ENCODE results near the gene MYO5B.

MYO5B gene

GRCh38 chr18:49842656-49843055 is 352.3 kb downstream of the MYO5B start:
- DNase-seq (no peak), ATAC-seq (ENCODE audit: insufficient read depth, low read depth) (no peak)
- TF ChIP-seq, protein P1, sequence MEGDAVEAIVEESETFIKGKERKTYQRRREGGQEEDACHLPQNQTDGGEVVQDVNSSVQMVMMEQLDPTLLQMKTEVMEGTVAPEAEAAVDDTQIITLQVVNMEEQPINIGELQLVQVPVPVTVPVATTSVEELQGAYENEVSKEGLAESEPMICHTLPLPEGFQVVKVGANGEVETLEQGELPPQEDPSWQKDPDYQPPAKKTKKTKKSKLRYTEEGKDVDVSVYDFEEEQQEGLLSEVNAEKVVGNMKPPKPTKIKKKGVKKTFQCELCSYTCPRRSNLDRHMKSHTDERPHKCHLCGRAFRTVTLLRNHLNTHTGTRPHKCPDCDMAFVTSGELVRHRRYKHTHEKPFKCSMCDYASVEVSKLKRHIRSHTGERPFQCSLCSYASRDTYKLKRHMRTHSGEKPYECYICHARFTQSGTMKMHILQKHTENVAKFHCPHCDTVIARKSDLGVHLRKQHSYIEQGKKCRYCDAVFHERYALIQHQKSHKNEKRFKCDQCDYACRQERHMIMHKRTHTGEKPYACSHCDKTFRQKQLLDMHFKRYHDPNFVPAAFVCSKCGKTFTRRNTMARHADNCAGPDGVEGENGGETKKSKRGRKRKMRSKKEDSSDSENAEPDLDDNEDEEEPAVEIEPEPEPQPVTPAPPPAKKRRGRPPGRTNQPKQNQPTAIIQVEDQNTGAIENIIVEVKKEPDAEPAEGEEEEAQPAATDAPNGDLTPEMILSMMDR (IDR thresholded peaks at IDR 0.05; ENCODE audit: borderline replicate concordance, extremely low read depth, low read length, poor library complexity, severe bottlenecking) = no peak
- TF ChIP-seq EZH2 (IDR thresholded peaks at IDR 0.05; ENCODE audit: borderline replicate concordance, low read depth, low read length, severe bottlenecking) = no peak
- Histone ChIP-seq H3K9me3 (ENCODE audit: insufficient read depth, low read length, severe bottlenecking) (no peaks in the 10 kb centered on the region), H4K20me1 (ENCODE audit: insufficient read depth, low read length) (peaks cover 2% of the 10 kb centered on the region), H3K27me3 (ENCODE audit: insufficient read depth, low read length, poor library complexity) (peaks cover 6% of the 10 kb centered on the region), H3K4me2 (ENCODE audit: insufficient read depth, low read length) (no peak overlapping the region), H2AFZ (ENCODE audit: low read depth, low read length) (no peak overlapping the region), H3K4me1 (ENCODE audit: insufficient read depth, low read length) (no peaks in the 10 kb centered on the region), H3K27ac (ENCODE audit: low read length) (no peak overlapping the region), H3K36me3 (ENCODE audit: insufficient read depth, low read length) (no peaks in the 10 kb centered on the region), H3K9ac (ENCODE audit: low read depth, low read length) (no peak overlapping the region), H3K79me2 (ENCODE audit: insufficient read depth, low read length) (no peaks in the 10 kb centered on the region), H3K4me3 (ENCODE audit: low read depth in 1 of 2, low read length in 2 of 2) (no peak overlapping the region)

- no peaks in the 10 kb centered on the region for H3K79me2 ChIP-seq (ENCODE audit: insufficient read depth, low read length)
- no peak for DNase-seq
- no peak for TF ChIP-seq EZH2 (IDR thresholded peaks at IDR 0.05; ENCODE audit: borderline replicate concordance, low read depth, low read length, severe bottlenecking)
- TF ChIP-seq, protein P1 (IDR thresholded peaks at IDR 0.05; ENCODE audit: borderline replicate concordance, extremely low read depth, low read length, poor library complexity, severe bottlenecking) = no peak
- no peak overlapping the region for H3K27ac ChIP-seq (ENCODE audit: low read length)
- H3K27me3 ChIP-seq (ENCODE audit: insufficient read depth, low read length, poor library complexity) = peaks cover 6% of the 10 kb centered on the region
- H3K4me3 ChIP-seq (ENCODE audit: low read depth in 1 of 2, low read length in 2 of 2) = no peak overlapping the region
- no peaks in the 10 kb centered on the region; the same call in 1 of the 2 replicates for H4K20me1 ChIP-seq (ENCODE audit: insufficient read depth, low read length)
- no peak overlapping the region for H3K9ac ChIP-seq (ENCODE audit: low read depth, low read length)
- H3K36me3 ChIP-seq (ENCODE audit: insufficient read depth, low read length) = no peaks in the 10 kb centered on the region
- H2AFZ ChIP-seq (ENCODE audit: low read depth, low read length) = no peak overlapping the region
- H3K4me2 ChIP-seq (ENCODE audit: insufficient read depth, low read length) = no peak overlapping the region
- H3K4me1 ChIP-seq (ENCODE audit: insufficient read depth, low read length) = no peaks in the 10 kb centered on the region
- no peak for ATAC-seq (ENCODE audit: insufficient read depth, low read depth)
- H3K9me3 ChIP-seq (ENCODE audit: insufficient read depth, low read length, severe bottlenecking) = no peaks in the 10 kb centered on the region
These were observed 353.4 kb downstream of the MYO5B start for GRCh38 chr18:49841236-49842217.

- DNase-seq (no peak), ATAC-seq (ENCODE audit: insufficient read depth, low read depth) (no peak)
- Histone ChIP-seq H2AFZ (ENCODE audit: low read depth, low read length) (no peak overlapping the region), H3K9me3 (ENCODE audit: insufficient read depth, low read length, severe bottlenecking) (no peaks in the 10 kb centered on the region), H3K27me3 (ENCODE audit: insufficient read depth, low read length, poor library complexity) (peaks cover 3% of the 10 kb centered on the region), H3K4me1 (ENCODE audit: insufficient read depth, low read length) (no peaks in the 10 kb centered on the region), H3K79me2 (ENCODE audit: insufficient read depth, low read length) (no peaks in the 10 kb centered on the region), H3K36me3 (ENCODE audit: insufficient read depth, low read length) (no peaks in the 10 kb centered on the region), H3K4me3 (ENCODE audit: low read depth in 1 of 2, low read length in 2 of 2) (no peak overlapping the region), H4K20me1 (ENCODE audit: insufficient read depth, low read length) (no peaks in the 10 kb centered on the region), H3K27ac (ENCODE audit: low read length) (no peak overlapping the region), H3K4me2 (ENCODE audit: insufficient read depth, low read length) (no peak overlapping the region), H3K9ac (ENCODE audit: low read depth, low read length) (no peak overlapping the region)
- TF ChIP-seq, protein P1 (IDR thresholded peaks at IDR 0.05; ENCODE audit: borderline replicate concordance, extremely low read depth, low read length, poor library complexity, severe bottlenecking) = no peak
- no peak for TF ChIP-seq EZH2 (IDR thresholded peaks at IDR 0.05; ENCODE audit: borderline replicate concordance, low read depth, low read length, severe bottlenecking)
These were observed 355.9 kb downstream of the MYO5B start for GRCh38 chr18:49839012-49839411.

Measured in DND-41 (cell line).